CD14-positive monocyte (primary cell): ENCODE measurements around the gene UACA. TPM values are rescaled to one million over a fixed set of nuclear protein-coding genes. Genes with fewer than 3 reads are reported as not detected.
"Not testable (repeated sequence)": the region's sequence is repeated elsewhere in the genome, so short reads cannot be mapped to it uniquely, and the experiment has no call there.

Source experiments
- DNase-seq, 3 donors: peaks; one replicate each; pipeline ENCODE4 v3.0.0-alpha.2; 2011 to 2022
- H2AFZ ChIP-seq: 2 replicates; pipeline ENCODE4 v1.6.0; 2012; ENCODE audit warnings: mild to moderate bottlenecking, low read depth, low read length, inconsistent platforms; ENCODE audit not compliant: insufficient read depth, poor library complexity, severe bottlenecking
- H3K27ac ChIP-seq, 2 donors: 1 replicate in 1 of 2; 2 replicates in 1 of 2; pipeline ENCODE4 v1.5.1; 2012 to 2013; ENCODE audit warnings: low read length in 2 of 2, control low read depth in 1 of 2, inconsistent platforms in 1 of 2, low read depth in 1 of 2, mild to moderate bottlenecking in 1 of 2
- H3K27me3 ChIP-seq, 2 donors: one replicate each; pipeline versions ENCODE4 v1.6.0 to v1.6.1; 2011 to 2013; ENCODE audit warnings: low read length in 2 of 2; ENCODE audit not compliant: control insufficient read depth in 2 of 2, insufficient read depth in 2 of 2
- H3K36me3 ChIP-seq, 2 donors: replicated peaks in 1 of 2; 1 replicate in 1 of 2; 2 replicates in 1 of 2; pipeline versions ENCODE4 v1.5.1 to v1.6.1; 2012 to 2013; ENCODE audit warnings: low read length in 2 of 2, control low read depth in 1 of 2, inconsistent platforms in 1 of 2, mild to moderate bottlenecking in 1 of 2; ENCODE audit not compliant: insufficient read depth in 2 of 2, control insufficient read depth in 1 of 2
- H3K4me1 ChIP-seq, 2 donors: 1 replicate in 1 of 2; 2 replicates in 1 of 2; pipeline versions ENCODE4 v1.5.1 to v1.6.1; 2012 to 2013; ENCODE audit warnings: low read length in 2 of 2, control low read depth in 1 of 2, inconsistent platforms in 1 of 2, mild to moderate bottlenecking in 1 of 2, moderate library complexity in 1 of 2; ENCODE audit not compliant: insufficient read depth in 2 of 2, control insufficient read depth in 1 of 2
- H3K4me2 ChIP-seq: replicated peaks from 2 replicates; pipeline ENCODE3; 2012; ENCODE audit warnings: low read length, moderate library complexity, mild to moderate bottlenecking; ENCODE audit not compliant: poor library complexity, severe bottlenecking; ENCODE audit errors: extremely low read depth
- H3K4me3 ChIP-seq, 3 experiments: fragments of 200-600 bp in 1 of 3; sonication (generic) in 1 of 3; replicated peaks in 1 of 3; 1 replicate in 2 of 3; 2 replicates in 1 of 3; pipeline ENCODE4 v1.5.1; 2011 to 2013; ENCODE audit warnings: low read length in 3 of 3, mild to moderate bottlenecking in 3 of 3, control low read depth in 2 of 3, low read depth in 2 of 3, inconsistent platforms in 1 of 3, moderate library complexity in 1 of 3
- H3K79me2 ChIP-seq: 2 replicates; pipeline ENCODE4 v1.6.0; 2012; ENCODE audit warnings: mild to moderate bottlenecking, control low read depth, inconsistent platforms, low read length, moderate library complexity; ENCODE audit not compliant: insufficient read depth
- H3K9ac ChIP-seq: 2 replicates; pipeline ENCODE4 v1.6.0; 2017; ENCODE audit warnings: low read length, mild to moderate bottlenecking; ENCODE audit not compliant: insufficient read depth, poor library complexity, severe bottlenecking
- H3K9me3 ChIP-seq, 2 donors: replicated peaks in 1 of 2; 1 replicate in 1 of 2; 2 replicates in 1 of 2; pipeline versions ENCODE4 v1.5.1 to v1.6.1; 2012 to 2013; ENCODE audit warnings: low read length in 2 of 2, control low read depth in 1 of 2; ENCODE audit not compliant: control insufficient read depth in 1 of 2, insufficient read depth in 1 of 2
- H4K20me1 ChIP-seq: 2 replicates; pipeline ENCODE4 v1.6.0; 2012; ENCODE audit warnings: mild to moderate bottlenecking, low read length, control low read depth, moderate library complexity; ENCODE audit not compliant: insufficient read depth
- H3K27ac Mint-ChIP-seq, 7 donors: one replicate each; pipeline ENCODE4 v1.8.0; 2020; ENCODE audit warnings: mild to moderate bottlenecking in 7 of 7, mixed read lengths in 7 of 7, moderate library complexity in 6 of 7, inconsistent platforms in 2 of 7
- H3K27me3 Mint-ChIP-seq, 3 donors: one replicate each; pipeline ENCODE4 v1.8.0; 2021 to 2022; ENCODE audit warnings: low read depth in 3 of 3, mild to moderate bottlenecking in 3 of 3, mixed read lengths in 3 of 3, moderate library complexity in 3 of 3, inconsistent platforms in 1 of 3
- H3K36me3 Mint-ChIP-seq, 2 donors: one replicate each; pipeline ENCODE4 v1.8.0; 2020; ENCODE audit warnings: mixed read lengths in 2 of 2, inconsistent platforms in 1 of 2, mild to moderate bottlenecking in 1 of 2
- H3K4me1 Mint-ChIP-seq: one replicate; pipeline ENCODE4 v1.8.0; 2020; ENCODE audit warnings: mild to moderate bottlenecking, mixed read lengths
- H3K4me3 Mint-ChIP-seq, 2 donors: one replicate each; pipeline ENCODE4 v1.8.0; 2020; ENCODE audit warnings: mild to moderate bottlenecking in 2 of 2, mixed read lengths in 2 of 2, moderate library complexity in 1 of 2
- H3K9me3 Mint-ChIP-seq, 7 donors: one replicate each; pipeline ENCODE4 v1.8.0; 2020 to 2022; ENCODE audit warnings: mixed read lengths in 7 of 7, mild to moderate bottlenecking in 6 of 7, moderate library complexity in 6 of 7, inconsistent platforms in 2 of 7
- WGBS: methylation state at CpG from one replicate; pipeline ENCODE4 v1.1.5; 2013; ENCODE audit warnings: missing lambda C conversion rate; ENCODE audit not compliant: insufficient coverage; 5-methylcytosine and 5-hydroxymethylcytosine counted together
- intact Hi-C, 2 donors: fragments of 100-400 bp; cut with micrococcal nuclease; formaldehyde crosslinking; loops; one replicate each; pipeline versions ENCODE4 v1.15.0 to v1.15.1; 2023
- polyA plus RNA-seq, 3 donors: library from polyadenylated mRNA; depleted of rRNA in 1 of 3; unstranded in 2 of 3; stranded (reverse) in 1 of 3; fragments of 300-500 nt in 2 of 3; fragments of >200 nt in 1 of 3; fragmentation: Illumina TruSeq in 2 of 3; gene quantifications; 1 replicate in 2 of 3; 2 replicates in 1 of 3; pipeline ENCODE4 v1.2.3, GENCODE V29; 2012 to 2021
- TF ChIP-seq, protein P1 (sequence below): fragments of 200-600 bp; IDR thresholded peaks from one replicate; pipeline ENCODE4 v1.8.0; 2022; ENCODE audit warnings: antibody characterized with exemption, mild to moderate bottlenecking

The UACA gene
- polyA plus RNA-seq, 3 donors: 1.7 to 3.1 (median 2.4) TPM

- TF ChIP-seq, protein P1, sequence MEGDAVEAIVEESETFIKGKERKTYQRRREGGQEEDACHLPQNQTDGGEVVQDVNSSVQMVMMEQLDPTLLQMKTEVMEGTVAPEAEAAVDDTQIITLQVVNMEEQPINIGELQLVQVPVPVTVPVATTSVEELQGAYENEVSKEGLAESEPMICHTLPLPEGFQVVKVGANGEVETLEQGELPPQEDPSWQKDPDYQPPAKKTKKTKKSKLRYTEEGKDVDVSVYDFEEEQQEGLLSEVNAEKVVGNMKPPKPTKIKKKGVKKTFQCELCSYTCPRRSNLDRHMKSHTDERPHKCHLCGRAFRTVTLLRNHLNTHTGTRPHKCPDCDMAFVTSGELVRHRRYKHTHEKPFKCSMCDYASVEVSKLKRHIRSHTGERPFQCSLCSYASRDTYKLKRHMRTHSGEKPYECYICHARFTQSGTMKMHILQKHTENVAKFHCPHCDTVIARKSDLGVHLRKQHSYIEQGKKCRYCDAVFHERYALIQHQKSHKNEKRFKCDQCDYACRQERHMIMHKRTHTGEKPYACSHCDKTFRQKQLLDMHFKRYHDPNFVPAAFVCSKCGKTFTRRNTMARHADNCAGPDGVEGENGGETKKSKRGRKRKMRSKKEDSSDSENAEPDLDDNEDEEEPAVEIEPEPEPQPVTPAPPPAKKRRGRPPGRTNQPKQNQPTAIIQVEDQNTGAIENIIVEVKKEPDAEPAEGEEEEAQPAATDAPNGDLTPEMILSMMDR: no peak
- peak overlapping the region in 1 of 2 donors; percentile 67 for H3K27ac ChIP-seq
- H3K4me3 ChIP-seq: peak overlapping the region in 1 of 3 experiments; percentile 26
- H3K27me3 ChIP-seq: no peaks in the 10 kb centered on the region
- peaks cover 17 to 27% of the 10 kb centered on the region in 2 donors for H3K4me1 ChIP-seq
- Mint-ChIP-seq H3K9me3 (peaks cover 0 to 2% (median 0%) of the 10 kb centered on the region in 7 donors), H3K4me3 (peak overlapping the region in 1 of 2 donors; percentile 49), H3K36me3 (no peaks in the 10 kb centered on the region), H3K4me1 (peaks cover 22% of the 10 kb centered on the region), H3K27ac (peak overlapping the region; percentile 74 to 92 (median 82)), H3K27me3 (no peaks in the 10 kb centered on the region)
- no CpG with 5 or more reads among the region's 1 CpG for WGBS
- peak overlapping the region; percentile 39 for H3K4me2 ChIP-seq
- no peaks in the 10 kb centered on the region for H4K20me1 ChIP-seq
- intact Hi-C loops: no loop called here
- no peaks in the 10 kb centered on the region for H3K9me3 ChIP-seq
- H3K79me2 ChIP-seq: no peaks in the 10 kb centered on the region
- no peaks in the 10 kb centered on the region for H3K36me3 ChIP-seq
- no peak overlapping the region for H3K9ac ChIP-seq
- no peak overlapping the region for H2AFZ ChIP-seq
- peak; percentile 33 to 60 (median 53) for DNase-seq
Measured at GRCh38 chr15:70741107-70741531, 22.2 kb downstream of the UACA start.

DNA sequence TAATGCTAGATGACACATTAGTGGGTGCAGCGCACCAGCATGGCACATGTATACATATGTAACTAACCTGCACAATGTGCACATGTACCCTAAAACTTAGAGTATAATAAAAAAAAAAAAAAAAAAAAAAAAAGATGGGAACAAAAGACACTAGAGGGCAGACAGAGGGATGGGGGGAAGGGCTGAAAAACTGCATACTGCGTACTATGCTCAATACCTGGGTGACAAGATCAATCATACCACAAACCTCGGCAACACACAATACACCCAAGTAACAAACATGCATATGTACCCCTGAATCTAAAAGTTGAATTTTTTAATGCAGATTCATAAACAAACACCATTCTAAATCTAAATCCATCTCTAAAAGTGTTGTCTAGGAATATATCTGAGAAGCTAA, 28.3 kb downstream of the UACA start:
- not testable (repeated sequence) for H3K79me2 ChIP-seq

More for the DNA sequence above, 28.3 kb downstream of the UACA start:
- H3K27me3 ChIP-seq, H3K4me1 Mint-ChIP-seq, H3K9me3 Mint-ChIP-seq, H3K27ac Mint-ChIP-seq, H3K27me3 Mint-ChIP-seq, H3K9me3 ChIP-seq, intact Hi-C loops, H3K4me3 ChIP-seq, H3K4me2 ChIP-seq, H2AFZ ChIP-seq, H3K36me3 ChIP-seq, H3K9ac ChIP-seq, H3K27ac ChIP-seq, H3K4me3 Mint-ChIP-seq, H4K20me1 ChIP-seq, H3K36me3 Mint-ChIP-seq, DNase-seq, H3K4me1 ChIP-seq: not testable (repeated sequence)
- WGBS: no CpG with 5 or more reads among the region's 3 CpGs
